HepG2 (cell line): ENCODE results near the gene DPEP1. TPM values are rescaled to one million over a fixed set of nuclear protein-coding genes. Genes with fewer than 3 reads are reported as not detected.

Source experiments
- ATAC-seq: fragments of 200-7000 bp; cut with Tn5 transposase; 3 replicates; pipeline ENCODE4 v1.9.1; 2020; ENCODE audit warnings: mild to moderate bottlenecking, moderate library complexity
- BruUV-seq: library from RNA; stranded (reverse); fragments of 400-500 nt; replicated peaks from 2 replicates; lab custom pipeline; 2021; lab: Mats Ljungman, UMichigan
- CTCF ChIA-PET: fragments of 300-600 bp; formaldehyde crosslinking; extraction: SDS; loops from one replicate; lab custom pipeline; 2021; ENCODE audit warnings: low total read pairs, inconsistent platforms, low intra/inter-chr PET ratio; lab: Yijun Ruan, JAX
- POLR2A ChIA-PET: fragments of 350-600 bp; sonication (Branson Sonifier 250); formaldehyde crosslinking; loops from one replicate; lab custom pipeline; 2020; ENCODE audit warnings: antibody characterized with exemption, inconsistent platforms; lab: Yijun Ruan, JAX
- DNase-seq: peaks from one replicate; pipeline ENCODE4 v3.0.0-alpha.2; 2015; ENCODE audit warnings: low spot score
- FAIRE-seq: peaks from 3 replicates; lab custom pipeline; 2011; peaks lifted over from hg19 to GRCh38; lab: Jason Lieb, UNC
- H2AFZ ChIP-seq: one replicate; pipeline ENCODE4 v1.6.1; 2011; ENCODE audit warnings: low read length, inconsistent platforms
- H3K27ac ChIP-seq: fragments of 300-600 bp; 3 replicates; pipeline ENCODE4 v1.8.0; 2011; ENCODE audit warnings: mixed run types, mild to moderate bottlenecking, mixed read lengths, low read length, inconsistent platforms; ENCODE audit not compliant: insufficient read depth; ENCODE audit errors: extremely low read length
- H3K27me3 ChIP-seq, 2 experiments: fragments of 200-600 bp in 1 of 2; 2 replicates in 1 of 2; 3 replicates in 1 of 2; pipeline versions ENCODE4 v1.6.0 to v1.8.0; 2011; ENCODE audit warnings: low read length in 2 of 2, mild to moderate bottlenecking in 2 of 2, moderate library complexity in 2 of 2, inconsistent platforms in 1 of 2; ENCODE audit not compliant: insufficient read depth in 2 of 2, control insufficient read depth in 1 of 2
- H3K36me3 ChIP-seq, 2 experiments: fragments of 200-600 bp in 1 of 2; replicated peaks in 1 of 2; 2 replicates in 1 of 2; 3 replicates in 1 of 2; pipeline versions ENCODE4 v1.5.1 to v1.8.0; 2011; ENCODE audit warnings: low read length in 2 of 2, inconsistent platforms in 1 of 2; ENCODE audit not compliant: insufficient read depth in 2 of 2, control insufficient read depth in 1 of 2
- H3K4me1 ChIP-seq: 2 replicates; pipeline ENCODE4 v1.5.1; 2012; ENCODE audit warnings: low read length, inconsistent platforms; ENCODE audit not compliant: insufficient read depth
- H3K4me2 ChIP-seq: 2 replicates; pipeline ENCODE4 v1.6.0; 2011; ENCODE audit warnings: low read depth, low read length, inconsistent platforms
- H3K4me3 ChIP-seq, 3 experiments: fragments of 200-600 bp in 1 of 3; sonication (generic), shearing (Covaris generic) in 1 of 3; replicated peaks in 1 of 3; 2 replicates each; pipeline ENCODE4 v1.5.1; 2011 to 2016; ENCODE audit warnings: low read length in 3 of 3, inconsistent platforms in 2 of 3, low read depth in 2 of 3, mild to moderate bottlenecking in 2 of 3, control low read depth in 1 of 3, mixed read lengths in 1 of 3; ENCODE audit not compliant: insufficient read depth in 1 of 3
- H3K79me2 ChIP-seq: one replicate; pipeline ENCODE4 v1.6.1; 2011; ENCODE audit warnings: low read length, inconsistent platforms; ENCODE audit not compliant: insufficient read depth
- H3K9ac ChIP-seq: 2 replicates; pipeline ENCODE4 v1.6.0; 2011; ENCODE audit warnings: mild to moderate bottlenecking, low read depth, low read length, inconsistent platforms; ENCODE audit not compliant: insufficient read depth
- H3K9me3 ChIP-seq: 2 replicates; pipeline ENCODE4 v1.5.1; 2012; ENCODE audit warnings: mild to moderate bottlenecking, low read length
- H4K20me1 ChIP-seq: 2 replicates; pipeline ENCODE4 v1.6.0; 2011; ENCODE audit warnings: inconsistent platforms, mild to moderate bottlenecking, low read length, moderate library complexity; ENCODE audit not compliant: insufficient read depth
- ARID4A ChIP-seq: sonication (generic); formaldehyde crosslinking; IDR thresholded peaks from 2 replicates; pipeline ENCODE4 v1.5.0; 2020; ENCODE audit warnings: mild to moderate bottlenecking, missing genetic modification reagents, borderline replicate concordance
- NFIB ChIP-seq: sonication (generic); formaldehyde crosslinking; IDR thresholded peaks from 2 replicates; pipeline ENCODE4 v1.9.0; 2021; ENCODE audit warnings: missing genetic modification reagents, mild to moderate bottlenecking, borderline replicate concordance
- RARG ChIP-seq: sonication (generic); formaldehyde crosslinking; IDR thresholded peaks from 2 replicates; pipeline ENCODE4 v1.4.0; 2020; ENCODE audit warnings: low read depth, mild to moderate bottlenecking, missing genetic modification reagents
- TBP ChIP-seq: sonication (generic); formaldehyde crosslinking; IDR thresholded peaks from 2 replicates; pipeline ENCODE4 v1.5.0; 2020; ENCODE audit warnings: missing genetic modification reagents
- TCF12 ChIP-seq, 2 experiments: fragments of 450-650 bp in 1 of 2; sonication (generic) in 1 of 2; formaldehyde crosslinking in 1 of 2; IDR thresholded peaks; 2 replicates each; pipeline versions ENCODE4 v1.6.1 to v1.8.0; 2017 to 2022; ENCODE audit warnings: antibody characterized with exemption in 1 of 2, mild to moderate bottlenecking in 1 of 2, missing genetic modification reagents in 1 of 2, moderate library complexity in 1 of 2
- ZNF234 ChIP-seq: sonication (generic); formaldehyde crosslinking; conservative IDR thresholded peaks from 2 replicates; pipeline ENCODE4 v1.5.1; 2020; ENCODE audit warnings: mild to moderate bottlenecking, missing genetic modification reagents
- ZNF282 ChIP-seq: fragments of 450-650 bp; IDR thresholded peaks from 2 replicates; pipeline ENCODE4 v1.6.1; 2018; ENCODE audit not compliant: partially characterized antibody
- ZNF30 ChIP-seq: sonication (generic); formaldehyde crosslinking; IDR thresholded peaks from 2 replicates; pipeline ENCODE4 v1.5.0; 2020; ENCODE audit warnings: mild to moderate bottlenecking, missing genetic modification reagents
- ZNF768 ChIP-seq: sonication (generic); formaldehyde crosslinking; IDR thresholded peaks from 2 replicates; pipeline ENCODE4 v1.4.0; 2020; ENCODE audit warnings: missing genetic modification reagents
- WGBS: methylation state at CpG from one replicate; pipeline ENCODE4 v1.1.6; 2017; ENCODE audit warnings: low lambda C conversion rate; 5-methylcytosine and 5-hydroxymethylcytosine counted together
- in situ Hi-C: cut with HindIII; loops from 2 replicates; pipeline ENCODE4 v1.10.0; 2017; ENCODE audit warnings: low pct_unique_long_range_greater_than_20kb; ENCODE audit not compliant: extremely low pct_ligation_motif_present
- intact Hi-C: fragments of 100-400 bp; cut with micrococcal nuclease; formaldehyde crosslinking; loops from one replicate; pipeline ENCODE4 v1.10.0; 2022; ENCODE audit not compliant: unreplicated experiment
- polyA plus RNA-seq, 8 experiments: library from polyadenylated mRNA; depleted of rRNA in 3 of 8; stranded (reverse) in 7 of 8; unstranded in 1 of 8; fragments of >200 nt; fragmentation: Illumina TruSeq in 4 of 8; extraction: Trizol in 4 of 8; gene quantifications; 2 replicates each; pipeline versions ENCODE4 v1.2.1 to v1.2.3, GENCODE V29; 2011 to 2016; ENCODE audit warnings: low read depth in 4 of 8, missing spikeins in 1 of 8, mixed read lengths in 1 of 8; ENCODE audit not compliant: insufficient read depth in 1 of 8
- total RNA-seq, 5 experiments: library from RNA; depleted of rRNA; stranded (reverse); fragments of >200 nt; fragmentation: Illumina TruSeq; extraction: Trizol; gene quantifications; 2 replicates each; pipeline ENCODE4 v1.2.3, GENCODE V29; 2016; ENCODE audit warnings: low read depth in 1 of 5

The DPEP1 gene
- total and polyA plus RNA-seq, 2 of the 13 experiments (the other 11 are each of a cell fraction or from before 2014, with no cell fraction given), result 37.6 to 52.2 TPM

GRCh38 chr16:89588413-89589109 is 24.9 kb upstream of the DPEP1 start:
- no TSS peak for BruUV-seq
- no peak overlapping the region for H3K4me3 ChIP-seq
- FAIRE-seq (no peak), ATAC-seq (peak; percentile 13), DNase-seq (no peak)
- CTCF ChIA-PET, result no interaction called here
- no peak overlapping the region for H3K4me2 ChIP-seq
- no peak overlapping the region for H2AFZ ChIP-seq
- peaks cover 0 to 36% of the 10 kb centered on the region in 2 experiments; a peak in 3 of 5 replicates for H3K27me3 ChIP-seq
- H3K36me3 ChIP-seq, result no peaks in the 10 kb centered on the region
- H3K9me3 ChIP-seq, result no peaks in the 10 kb centered on the region
- TF ChIP-seq RARG (CRISPR knock-in tag) (no peak), ZNF282 (no peak), TCF12 (IDR thresholded peaks at IDR 0.05) (no peak), TCF12 (CRISPR knock-in tag; IDR thresholded peaks at IDR 0.05) (no peak), ZNF234 (no peak), ZNF768 (peak; percentile 11; the same call in 1 of the 2 replicates)
- TF ChIP-seq, all 625 proteins: peak for 1
- no peaks in the 10 kb centered on the region for H4K20me1 ChIP-seq
- H3K27ac ChIP-seq, result no peak overlapping the region
- H3K4me1 ChIP-seq, result peaks cover 35% of the 10 kb centered on the region
- H3K79me2 ChIP-seq, result no peaks in the 10 kb centered on the region
- H3K9ac ChIP-seq, result no peak overlapping the region
- in situ Hi-C loops, result no loop called here
- WGBS, result 63% methylated on average over 20 of the region's 26 CpGs
- POLR2A ChIA-PET, result no interaction called here
- intact Hi-C loops, result no loop called here

GRCh38 chr16:89589241-89589926 is 24.1 kb upstream of the DPEP1 start:
- H3K4me1 ChIP-seq, result peaks cover 35% of the 10 kb centered on the region
- CTCF ChIA-PET, result no interaction called here
- TF ChIP-seq TBP (no peak), NFIB (no peak), ARID4A (CRISPR knock-in tag) (0 out of 2 replicates have a peak, but pooled peaks have one; percentile 12), ZNF30 (CRISPR knock-in tag) (no peak)
- POLR2A ChIA-PET, result no interaction called here
- no peak overlapping the region for H2AFZ ChIP-seq
- in situ Hi-C loops, result no loop called here
- no peaks in the 10 kb centered on the region for H4K20me1 ChIP-seq
- FAIRE-seq (no peak), DNase-seq (no peak), ATAC-seq (peak; percentile 5; the same call in 1 of the 3 replicates)
- no peaks in the 10 kb centered on the region for H3K36me3 ChIP-seq
- no TSS peak for BruUV-seq
- no peak overlapping the region for H3K4me3 ChIP-seq
- no peak overlapping the region for H3K4me2 ChIP-seq
- intact Hi-C loops, result no loop called here
- H3K9ac ChIP-seq, result no peak overlapping the region
- H3K27ac ChIP-seq, result no peak overlapping the region
- H3K79me2 ChIP-seq, result no peaks in the 10 kb centered on the region
- 56% methylated on average over 5 of the region's 21 CpGs for WGBS
- no peaks in the 10 kb centered on the region for H3K9me3 ChIP-seq
- H3K27me3 ChIP-seq, result peaks cover 0 to 34% of the 10 kb centered on the region in 2 experiments; a peak in 2 of 5 replicates
